DND-41 (cell line): ENCODE data around the gene ADAP2.

Experiments used
- ATAC-seq: fragments of 200-7000 bp; cut with Tn5 transposase; 3 replicates; pipeline ENCODE4 v1.9.1; 2021; ENCODE audit warnings: low read depth; ENCODE audit not compliant: insufficient read depth
- DNase-seq: peaks from one replicate; pipeline ENCODE4 v3.0.0-alpha.2; 2020
- H2AFZ ChIP-seq: 2 replicates; pipeline ENCODE4 v1.6.0; 2012; ENCODE audit warnings: low read depth, low read length
- H3K27ac ChIP-seq: 2 replicates; pipeline ENCODE4 v1.5.1; 2012; ENCODE audit warnings: low read length, inconsistent platforms
- H3K27me3 ChIP-seq: fragments of 200-600 bp; sonication (generic); 2 replicates; pipeline ENCODE4 v1.6.0; 2012; ENCODE audit warnings: low read length, mild to moderate bottlenecking, inconsistent platforms; ENCODE audit not compliant: insufficient read depth, poor library complexity
- H3K36me3 ChIP-seq: 2 replicates; pipeline ENCODE4 v1.5.1; 2012; ENCODE audit warnings: low read length, inconsistent platforms; ENCODE audit not compliant: insufficient read depth
- H3K4me1 ChIP-seq: 2 replicates; pipeline ENCODE4 v1.5.1; 2012; ENCODE audit warnings: mild to moderate bottlenecking, low read length; ENCODE audit not compliant: insufficient read depth
- H3K4me2 ChIP-seq: 2 replicates; pipeline ENCODE4 v1.6.0; 2012; ENCODE audit warnings: mild to moderate bottlenecking, moderate library complexity, low read length, inconsistent platforms; ENCODE audit not compliant: insufficient read depth
- H3K4me3 ChIP-seq, 2 experiments: fragments of 200-600 bp in 1 of 2; shearing (Covaris generic) in 1 of 2; 2 replicates each; pipeline ENCODE4 v1.5.1; 2012 to 2016; ENCODE audit warnings: inconsistent platforms in 2 of 2, low read length in 2 of 2, mild to moderate bottlenecking in 2 of 2, low read depth in 1 of 2, moderate library complexity in 1 of 2
- H3K79me2 ChIP-seq: 2 replicates; pipeline ENCODE4 v1.6.0; 2012; ENCODE audit warnings: low read length, inconsistent platforms; ENCODE audit not compliant: insufficient read depth
- H3K9ac ChIP-seq: 2 replicates; pipeline ENCODE4 v1.6.0; 2012; ENCODE audit warnings: low read depth, mild to moderate bottlenecking, inconsistent platforms, low read length, moderate library complexity
- H3K9me3 ChIP-seq: 2 replicates; pipeline ENCODE4 v1.5.1; 2012; ENCODE audit warnings: low read length, moderate library complexity, mild to moderate bottlenecking, inconsistent platforms; ENCODE audit not compliant: insufficient read depth, severe bottlenecking
- H4K20me1 ChIP-seq: 2 replicates; pipeline ENCODE4 v1.6.0; 2012; ENCODE audit warnings: low read length; ENCODE audit not compliant: insufficient read depth
- CTCF ChIP-seq: IDR thresholded peaks from 2 replicates; pipeline ENCODE4 v1.5.1; 2012; ENCODE audit warnings: borderline replicate concordance, low read length, moderate library complexity, mild to moderate bottlenecking; ENCODE audit not compliant: poor library complexity, severe bottlenecking; ENCODE audit errors: extremely low read depth
- EZH2 ChIP-seq: IDR thresholded peaks from 3 replicates; pipeline ENCODE4 v1.6.1; 2012; ENCODE audit warnings: borderline replicate concordance, low read depth, mild to moderate bottlenecking, moderate library complexity, low read length, inconsistent platforms; ENCODE audit not compliant: severe bottlenecking

Gene ADAP2

DNA sequence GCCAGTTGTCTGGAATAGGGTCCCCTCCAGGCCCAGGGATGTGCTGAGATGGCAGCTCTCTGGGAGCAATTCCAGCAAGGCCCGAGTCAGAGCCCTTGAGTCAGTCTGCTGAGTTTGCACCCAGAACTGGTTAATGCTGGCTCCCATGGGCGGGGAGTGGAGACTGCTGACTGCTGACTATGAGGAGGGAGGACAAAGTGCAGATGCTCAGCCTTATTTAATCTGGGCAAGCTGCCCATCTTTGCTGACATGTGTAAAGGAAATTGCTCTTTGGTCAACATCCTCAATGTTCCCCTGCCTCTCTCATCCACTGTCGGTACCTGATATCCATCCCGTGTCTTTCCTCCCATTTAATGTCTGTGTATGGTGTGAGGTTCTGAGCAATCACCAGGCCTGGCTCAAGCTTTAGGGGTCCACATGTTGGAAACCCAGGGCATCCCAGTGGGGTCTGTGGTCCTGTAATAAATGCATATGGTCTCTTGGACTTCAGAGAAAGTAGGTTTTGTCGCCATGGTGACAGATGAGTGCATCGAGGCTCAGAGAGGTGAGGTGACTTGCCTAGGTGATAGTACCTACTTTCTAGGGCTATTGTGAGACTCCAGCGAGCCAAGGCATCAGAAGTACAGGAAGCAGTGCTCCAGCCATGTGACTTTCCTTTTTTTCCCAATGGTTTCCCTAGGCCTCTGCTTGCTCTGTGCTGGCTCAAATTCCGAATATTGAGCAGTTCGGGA, 29.1 kb downstream of the ADAP2 start:
- H3K4me2 ChIP-seq, result no peak overlapping the region
- no peaks in the 10 kb centered on the region for H3K79me2 ChIP-seq
- TF ChIP-seq EZH2 (no peak), CTCF (no peak)
- H3K27me3 ChIP-seq, result no peaks in the 10 kb centered on the region
- no peaks in the 10 kb centered on the region for H3K4me1 ChIP-seq
- no peak overlapping the region for H3K27ac ChIP-seq
- DNase-seq (no peak), ATAC-seq (no peak)
- H3K9ac ChIP-seq, result no peak overlapping the region
- no peaks in the 10 kb centered on the region for H3K9me3 ChIP-seq
- no peak overlapping the region for H3K4me3 ChIP-seq
- no peak overlapping the region for H2AFZ ChIP-seq
- H3K36me3 ChIP-seq, result no peaks in the 10 kb centered on the region
- no peaks in the 10 kb centered on the region for H4K20me1 ChIP-seq

GRCh38 chr17:30952638-30953393, 31.1 kb downstream of the ADAP2 start:
- Histone ChIP-seq H3K27ac (no peak overlapping the region), H4K20me1 (no peaks in the 10 kb centered on the region), H2AFZ (no peak overlapping the region), H3K4me2 (no peak overlapping the region), H3K9ac (no peak overlapping the region), H3K79me2 (no peaks in the 10 kb centered on the region), H3K4me1 (no peaks in the 10 kb centered on the region), H3K9me3 (no peaks in the 10 kb centered on the region), H3K36me3 (no peaks in the 10 kb centered on the region), H3K27me3 (no peaks in the 10 kb centered on the region), H3K4me3 (no peak overlapping the region)
- TF ChIP-seq CTCF, result no peak
- TF ChIP-seq EZH2, result no peak
- DNase-seq, result no peak
- ATAC-seq, result no peak

GRCh38 chr17:30954046-30954830, 32.5 kb downstream of the ADAP2 start:
- ATAC-seq, result no peak
- TF ChIP-seq EZH2 (no peak), CTCF (no peak)
- no peak overlapping the region for H3K9ac ChIP-seq
- H3K36me3 ChIP-seq, result no peaks in the 10 kb centered on the region
- H3K79me2 ChIP-seq, result no peaks in the 10 kb centered on the region
- H3K27me3 ChIP-seq, result no peaks in the 10 kb centered on the region
- H2AFZ ChIP-seq, result no peak overlapping the region; the same call in 1 of the 2 replicates
- H3K4me2 ChIP-seq, result no peak overlapping the region
- H3K9me3 ChIP-seq, result no peaks in the 10 kb centered on the region
- no peaks in the 10 kb centered on the region for H3K4me1 ChIP-seq
- no peak for DNase-seq
- H3K27ac ChIP-seq, result no peak overlapping the region
- H3K4me3 ChIP-seq, result no peak overlapping the region
- H4K20me1 ChIP-seq, result no peaks in the 10 kb centered on the region
